Liver (tissue), 9 donors: ENCODE results near the gene RSRC1. TPM values are rescaled to one million over a fixed set of nuclear protein-coding genes. Genes with fewer than 3 reads are reported as not detected.
"Not testable (repeated sequence)": the region's sequence is repeated elsewhere in the genome, so short reads cannot be mapped to it uniquely, and the experiment has no call there.

Experiments
- DNase-seq: peaks from one replicate; pipeline ENCODE4 v3.0.0-alpha.2; 2017; ENCODE audit warnings: low spot score
- H3K27ac ChIP-seq, 2 donors: one replicate each; pipeline ENCODE4 v1.7.0; 2013; ENCODE audit warnings: inconsistent platforms in 2 of 2, low read length in 2 of 2, control low read depth in 1 of 2, low read depth in 1 of 2, mild to moderate bottlenecking in 1 of 2
- H3K27me3 ChIP-seq, 4 donors: one replicate each; pipeline versions ENCODE4 v1.6.1 to v1.7.0; 2013; ENCODE audit warnings: low read length in 3 of 4, inconsistent platforms in 1 of 4, mild to moderate bottlenecking in 1 of 4, moderate library complexity in 1 of 4; ENCODE audit not compliant: control insufficient read depth in 4 of 4, insufficient read depth in 4 of 4
- H3K36me3 ChIP-seq, 4 donors: one replicate each; pipeline versions ENCODE4 v1.6.1 to v1.7.0; 2013; ENCODE audit warnings: low read length in 3 of 4, mild to moderate bottlenecking in 3 of 4, low read depth in 1 of 4, moderate library complexity in 1 of 4; ENCODE audit not compliant: control insufficient read depth in 4 of 4, insufficient read depth in 3 of 4
- H3K4me1 ChIP-seq, 4 donors: one replicate each; pipeline versions ENCODE4 v1.6.1 to v1.7.0; 2013; ENCODE audit warnings: low read length in 3 of 4, mild to moderate bottlenecking in 3 of 4, moderate library complexity in 1 of 4; ENCODE audit not compliant: control insufficient read depth in 4 of 4, insufficient read depth in 4 of 4
- H3K4me3 ChIP-seq, 3 donors: one replicate each; pipeline versions ENCODE4 v1.6.1 to v1.7.0; 2013; ENCODE audit warnings: low read length in 3 of 3, control low read depth in 1 of 3, low read depth in 1 of 3, mild to moderate bottlenecking in 1 of 3
- H3K9ac ChIP-seq, 2 donors: one replicate each; pipeline ENCODE4 v1.7.0; 2013; ENCODE audit warnings: low read length in 2 of 2, mild to moderate bottlenecking in 2 of 2, moderate library complexity in 2 of 2, control low read depth in 1 of 2, low read depth in 1 of 2
- H3K9me3 ChIP-seq, 4 donors: one replicate each; pipeline versions ENCODE4 v1.6.1 to v1.7.0; 2013; ENCODE audit warnings: low read length in 3 of 4; ENCODE audit not compliant: control insufficient read depth in 4 of 4
- ATF3 ChIP-seq: IDR thresholded peaks from 2 replicates; pipeline ENCODE4 v1.6.1; 2016; ENCODE audit warnings: antibody characterized with exemption
- CTCF ChIP-seq: fragments of 150-350 bp; IDR thresholded peaks from 2 replicates; pipeline ENCODE4 v1.5.1; 2017; ENCODE audit warnings: improper control_type of control experiment, low read depth, low read length; ENCODE audit not compliant: missing input control
- EGR1 ChIP-seq, 2 donors: IDR thresholded peaks; 2 replicates each; pipeline ENCODE4 v1.6.1; 2016 to 2018; ENCODE audit warnings: antibody characterized with exemption in 2 of 2, low read depth in 2 of 2
- FOXA1 ChIP-seq: IDR thresholded peaks from 2 replicates; pipeline ENCODE4 v1.6.1; 2016; ENCODE audit warnings: antibody characterized with exemption
- FOXA2 ChIP-seq: IDR thresholded peaks from 2 replicates; pipeline ENCODE4 v1.6.1; 2016; ENCODE audit warnings: antibody characterized with exemption
- GABPA ChIP-seq, 2 donors: IDR thresholded peaks in 1 of 2; conservative IDR thresholded peaks in 1 of 2; 2 replicates each; pipeline ENCODE4 v1.6.1; 2016; ENCODE audit warnings: antibody characterized with exemption in 2 of 2, mild to moderate bottlenecking in 1 of 2, moderate library complexity in 1 of 2
- HNF4A ChIP-seq, 2 donors: conservative IDR thresholded peaks; 2 replicates each; pipeline ENCODE4 v1.6.1; 2016; ENCODE audit warnings: antibody characterized with exemption in 2 of 2, mild to moderate bottlenecking in 2 of 2
- HNF4G ChIP-seq: IDR thresholded peaks from 2 replicates; pipeline ENCODE4 v1.6.1; 2016; ENCODE audit warnings: antibody characterized with exemption
- JUND ChIP-seq, 2 donors: IDR thresholded peaks; 2 replicates each; pipeline ENCODE4 v1.6.1; 2016; ENCODE audit warnings: antibody characterized with exemption in 2 of 2
- MAX ChIP-seq: IDR thresholded peaks from 2 replicates; pipeline ENCODE4 v1.6.1; 2016; ENCODE audit warnings: antibody characterized with exemption
- NR2F2 ChIP-seq: IDR thresholded peaks from 2 replicates; pipeline ENCODE4 v1.6.1; 2016; ENCODE audit warnings: antibody characterized with exemption
- RAD21 ChIP-seq, 2 donors: IDR thresholded peaks; 2 replicates each; pipeline ENCODE4 v1.6.1; 2016; ENCODE audit warnings: antibody characterized with exemption in 2 of 2, mild to moderate bottlenecking in 2 of 2
- RXRA ChIP-seq, 2 donors: IDR thresholded peaks; 2 replicates each; pipeline ENCODE4 v1.6.1; 2017 to 2018; ENCODE audit warnings: antibody characterized with exemption in 2 of 2, mild to moderate bottlenecking in 1 of 2
- SP1 ChIP-seq: IDR thresholded peaks from 2 replicates; pipeline ENCODE4 v1.6.1; 2018; ENCODE audit warnings: antibody characterized with exemption, mild to moderate bottlenecking
- TAF1 ChIP-seq: conservative IDR thresholded peaks from 2 replicates; pipeline ENCODE4 v1.6.1; 2016; ENCODE audit warnings: antibody characterized with exemption, mild to moderate bottlenecking
- YY1 ChIP-seq: IDR thresholded peaks from 2 replicates; pipeline ENCODE4 v1.6.1; 2016; ENCODE audit warnings: antibody characterized with exemption, mild to moderate bottlenecking
- WGBS: extraction: QIAGEN DNeasy Blood & Tissue Kit; methylation state at CpG from one replicate; pipeline ENCODE4 v1.1.7; 2013; 5-methylcytosine and 5-hydroxymethylcytosine counted together
- polyA plus RNA-seq, 2 donors: library from polyadenylated mRNA; stranded (reverse) in 1 of 2; unstranded in 1 of 2; fragments of 200-250 nt in 1 of 2; fragments of >200 nt in 1 of 2; fragmentation: Nextera tagmentation in 1 of 2; extraction: Ambion mirVana in 1 of 2; gene quantifications; one replicate each; pipeline versions ENCODE4 v1.2.1 to v1.2.3, GENCODE V29; 2013 to 2015
- total RNA-seq, 2 donors: library from RNA; depleted of rRNA; stranded (reverse); fragments of >200 nt; gene quantifications; one replicate each; pipeline ENCODE4 v1.2.3, GENCODE V29; 2014
- TF ChIP-seq, protein P1 (sequence below): IDR thresholded peaks from 2 replicates; pipeline ENCODE4 v1.6.1; 2016; ENCODE audit warnings: antibody characterized with exemption
- TF ChIP-seq, protein P2 (sequence below): IDR thresholded peaks from 2 replicates; pipeline ENCODE4 v1.6.1; 2016; ENCODE audit warnings: antibody characterized with exemption, mild to moderate bottlenecking
- donor health status: healthy.
- donor health status: healthy.
- donor health status: healthy.
- donor health status: healthy.
- donor health status: healthy.

Gene RSRC1
- total RNA-seq (10 to 100 TPM; 23.6 to 30.3 TPM), polyA plus RNA-seq (10 to 100 TPM in 1 of 2 donors, 1 to 10 TPM in 1; 7.2 to 17.8 TPM)

DNA sequence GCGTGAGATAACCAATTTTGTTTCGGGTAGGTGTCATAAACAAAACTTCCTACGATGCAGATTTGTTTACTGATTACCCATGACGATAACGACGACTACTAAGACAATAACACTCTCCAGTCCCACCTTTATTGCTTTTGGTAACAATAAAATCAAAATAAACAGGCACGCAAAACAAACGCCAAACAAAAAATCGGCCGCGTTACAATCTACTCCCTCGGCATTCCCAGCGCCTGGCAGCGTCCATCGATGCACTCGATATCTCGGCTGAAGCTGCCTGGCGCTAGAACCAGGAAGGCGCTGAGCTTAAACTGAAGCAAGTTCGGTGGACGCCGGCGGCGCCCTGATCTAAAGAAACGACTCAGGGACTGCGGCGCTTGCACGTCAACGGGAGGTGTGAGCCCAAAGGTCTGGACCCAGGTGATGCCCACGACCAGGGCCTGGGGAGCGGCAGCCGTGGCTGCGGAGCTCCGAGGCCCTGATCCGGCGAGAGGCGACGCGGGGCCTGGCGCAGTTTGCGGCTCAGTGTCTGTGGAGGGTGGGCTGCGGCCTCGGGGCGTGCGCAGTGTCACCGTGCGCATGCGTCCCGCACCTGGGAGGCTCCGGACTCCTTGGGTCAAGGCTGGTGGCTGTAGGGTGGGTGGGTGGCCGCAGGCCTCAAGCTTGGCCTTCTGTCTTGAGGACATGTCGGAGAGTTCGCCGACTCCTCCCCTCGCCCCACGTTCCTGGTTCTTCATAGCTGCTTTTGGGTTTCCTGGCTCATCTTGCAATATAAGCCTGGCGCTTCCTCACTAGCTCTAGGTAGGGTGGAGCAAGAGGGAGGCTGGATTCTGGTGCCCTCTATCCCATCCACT lies at the start of gene RSRC1:
Gene RSRC1, plus strand, starts transcription at position 286 of the 854 bp plus-strand sequence. CDS start 12,016 bp downstream, outside the sequence.
- peak within 1 kb of the TSS; percentile 78 to 89 (median 85) for H3K4me3 ChIP-seq
- H3K9ac ChIP-seq = peak within 1 kb of the TSS; percentile 22 to 60
- peak within 1 kb of the TSS; percentile 28 to 51 for H3K27ac ChIP-seq
- peaks cover 0 to 2% (median 0%) of the 10 kb centered on the region in 4 donors for H3K9me3 ChIP-seq
- peaks cover 5 to 11% (median 6%) of the 10 kb centered on the region in 4 donors for H3K27me3 ChIP-seq
- under 1% methylated on average over 57 of the region's 57 CpGs for WGBS
- DNase-seq = peak; percentile 83
- no peaks in the 10 kb centered on the region for H3K36me3 ChIP-seq
- peak in 1 of 2 donors; percentile 31 for TF ChIP-seq GABPA (IDR thresholded peaks at IDR 0.05 in 1 of 2, conservative IDR thresholded peaks at IDR 0.05 in 1 of 2)
- TF ChIP-seq CTCF = no peak
- no peak for TF ChIP-seq EGR1 (IDR thresholded peaks at IDR 0.05; ENCODE audit: low read depth in 2 of 2)
- TF ChIP-seq HNF4G = no peak
- TF ChIP-seq MAX = peak; percentile 72
- peak; percentile 80 for TF ChIP-seq YY1
- TF ChIP-seq, protein P1, sequence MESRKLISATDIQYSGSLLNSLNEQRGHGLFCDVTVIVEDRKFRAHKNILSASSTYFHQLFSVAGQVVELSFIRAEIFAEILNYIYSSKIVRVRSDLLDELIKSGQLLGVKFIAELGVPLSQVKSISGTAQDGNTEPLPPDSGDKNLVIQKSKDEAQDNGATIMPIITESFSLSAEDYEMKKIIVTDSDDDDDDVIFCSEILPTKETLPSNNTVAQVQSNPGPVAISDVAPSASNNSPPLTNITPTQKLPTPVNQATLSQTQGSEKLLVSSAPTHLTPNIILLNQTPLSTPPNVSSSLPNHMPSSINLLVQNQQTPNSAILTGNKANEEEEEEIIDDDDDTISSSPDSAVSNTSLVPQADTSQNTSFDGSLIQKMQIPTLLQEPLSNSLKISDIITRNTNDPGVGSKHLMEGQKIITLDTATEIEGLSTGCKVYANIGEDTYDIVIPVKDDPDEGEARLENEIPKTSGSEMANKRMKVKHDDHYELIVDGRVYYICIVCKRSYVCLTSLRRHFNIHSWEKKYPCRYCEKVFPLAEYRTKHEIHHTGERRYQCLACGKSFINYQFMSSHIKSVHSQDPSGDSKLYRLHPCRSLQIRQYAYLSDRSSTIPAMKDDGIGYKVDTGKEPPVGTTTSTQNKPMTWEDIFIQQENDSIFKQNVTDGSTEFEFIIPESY = peak; percentile 17
- no peak for TF ChIP-seq NR2F2
- TF ChIP-seq RAD21 (IDR thresholded peaks at IDR 0.05) = peak; percentile 8 to 37
- no peak for TF ChIP-seq RXRA (IDR thresholded peaks at IDR 0.05)
- TF ChIP-seq ATF3 = no peak
- no peak for TF ChIP-seq FOXA2
- no peak for TF ChIP-seq JUND (IDR thresholded peaks at IDR 0.05)
- TF ChIP-seq FOXA1 = no peak
- TF ChIP-seq, protein P2, sequence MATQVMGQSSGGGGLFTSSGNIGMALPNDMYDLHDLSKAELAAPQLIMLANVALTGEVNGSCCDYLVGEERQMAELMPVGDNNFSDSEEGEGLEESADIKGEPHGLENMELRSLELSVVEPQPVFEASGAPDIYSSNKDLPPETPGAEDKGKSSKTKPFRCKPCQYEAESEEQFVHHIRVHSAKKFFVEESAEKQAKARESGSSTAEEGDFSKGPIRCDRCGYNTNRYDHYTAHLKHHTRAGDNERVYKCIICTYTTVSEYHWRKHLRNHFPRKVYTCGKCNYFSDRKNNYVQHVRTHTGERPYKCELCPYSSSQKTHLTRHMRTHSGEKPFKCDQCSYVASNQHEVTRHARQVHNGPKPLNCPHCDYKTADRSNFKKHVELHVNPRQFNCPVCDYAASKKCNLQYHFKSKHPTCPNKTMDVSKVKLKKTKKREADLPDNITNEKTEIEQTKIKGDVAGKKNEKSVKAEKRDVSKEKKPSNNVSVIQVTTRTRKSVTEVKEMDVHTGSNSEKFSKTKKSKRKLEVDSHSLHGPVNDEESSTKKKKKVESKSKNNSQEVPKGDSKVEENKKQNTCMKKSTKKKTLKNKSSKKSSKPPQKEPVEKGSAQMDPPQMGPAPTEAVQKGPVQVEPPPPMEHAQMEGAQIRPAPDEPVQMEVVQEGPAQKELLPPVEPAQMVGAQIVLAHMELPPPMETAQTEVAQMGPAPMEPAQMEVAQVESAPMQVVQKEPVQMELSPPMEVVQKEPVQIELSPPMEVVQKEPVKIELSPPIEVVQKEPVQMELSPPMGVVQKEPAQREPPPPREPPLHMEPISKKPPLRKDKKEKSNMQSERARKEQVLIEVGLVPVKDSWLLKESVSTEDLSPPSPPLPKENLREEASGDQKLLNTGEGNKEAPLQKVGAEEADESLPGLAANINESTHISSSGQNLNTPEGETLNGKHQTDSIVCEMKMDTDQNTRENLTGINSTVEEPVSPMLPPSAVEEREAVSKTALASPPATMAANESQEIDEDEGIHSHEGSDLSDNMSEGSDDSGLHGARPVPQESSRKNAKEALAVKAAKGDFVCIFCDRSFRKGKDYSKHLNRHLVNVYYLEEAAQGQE = peak; percentile 78
- TF ChIP-seq SP1 = no peak
- TF ChIP-seq HNF4A (conservative IDR thresholded peaks at IDR 0.05) = no peak
- TF ChIP-seq TAF1 = no peak
- H3K4me1 ChIP-seq = peaks cover 5 to 35% (median 18%) of the 10 kb centered on the region in 4 donors

GRCh38 chr3:158065574-158065973 lies 44.3 kb upstream of the RSRC1 start:
- 88% methylated on average over 2 of the region's 2 CpGs for WGBS
- not testable (repeated sequence) for DNase-seq

More at GRCh38 chr3:158065574-158065973, 44.3 kb upstream of the RSRC1 start:
- H3K27ac ChIP-seq, H3K9ac ChIP-seq, H3K4me1 ChIP-seq, H3K36me3 ChIP-seq, H3K9me3 ChIP-seq, H3K27me3 ChIP-seq, H3K4me3 ChIP-seq: not testable (repeated sequence)
